ENCODE data around the gene NKD1.

Gene NKD1

GRCh38 chr16:50571786-50572185 is 23.6 kb downstream of the NKD1 start:
- POLR2A ChIA-PET: no interaction called here
- DNase-seq (ENCODE audit: low read depth, low spot score): no peak

GRCh38 chr16:50572700-50573099 is 24.5 kb downstream of the NKD1 start:
- ChIA-PET POLR2A (no interaction called here), CTCF (no interaction called here)
- TF ChIP-seq, protein P1, sequence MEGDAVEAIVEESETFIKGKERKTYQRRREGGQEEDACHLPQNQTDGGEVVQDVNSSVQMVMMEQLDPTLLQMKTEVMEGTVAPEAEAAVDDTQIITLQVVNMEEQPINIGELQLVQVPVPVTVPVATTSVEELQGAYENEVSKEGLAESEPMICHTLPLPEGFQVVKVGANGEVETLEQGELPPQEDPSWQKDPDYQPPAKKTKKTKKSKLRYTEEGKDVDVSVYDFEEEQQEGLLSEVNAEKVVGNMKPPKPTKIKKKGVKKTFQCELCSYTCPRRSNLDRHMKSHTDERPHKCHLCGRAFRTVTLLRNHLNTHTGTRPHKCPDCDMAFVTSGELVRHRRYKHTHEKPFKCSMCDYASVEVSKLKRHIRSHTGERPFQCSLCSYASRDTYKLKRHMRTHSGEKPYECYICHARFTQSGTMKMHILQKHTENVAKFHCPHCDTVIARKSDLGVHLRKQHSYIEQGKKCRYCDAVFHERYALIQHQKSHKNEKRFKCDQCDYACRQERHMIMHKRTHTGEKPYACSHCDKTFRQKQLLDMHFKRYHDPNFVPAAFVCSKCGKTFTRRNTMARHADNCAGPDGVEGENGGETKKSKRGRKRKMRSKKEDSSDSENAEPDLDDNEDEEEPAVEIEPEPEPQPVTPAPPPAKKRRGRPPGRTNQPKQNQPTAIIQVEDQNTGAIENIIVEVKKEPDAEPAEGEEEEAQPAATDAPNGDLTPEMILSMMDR (IDR thresholded peaks at IDR 0.05; ENCODE audit: insufficient read depth, low read length, missing control alignments): no peak
- no peak overlapping the region for H3K4me3 ChIP-seq (ENCODE audit: low read depth, low read length)
- no peak for DNase-seq (ENCODE audit: low read depth, low spot score)

More at GRCh38 chr16:50571786-50572185, 23.6 kb downstream of the NKD1 start:
- TF ChIP-seq, protein P1 (IDR thresholded peaks at IDR 0.05; ENCODE audit: insufficient read depth, low read length, missing control alignments): no peak
- CTCF ChIA-PET: no interaction called here
- H3K4me3 ChIP-seq (ENCODE audit: low read depth, low read length): no peak overlapping the region

DNA sequence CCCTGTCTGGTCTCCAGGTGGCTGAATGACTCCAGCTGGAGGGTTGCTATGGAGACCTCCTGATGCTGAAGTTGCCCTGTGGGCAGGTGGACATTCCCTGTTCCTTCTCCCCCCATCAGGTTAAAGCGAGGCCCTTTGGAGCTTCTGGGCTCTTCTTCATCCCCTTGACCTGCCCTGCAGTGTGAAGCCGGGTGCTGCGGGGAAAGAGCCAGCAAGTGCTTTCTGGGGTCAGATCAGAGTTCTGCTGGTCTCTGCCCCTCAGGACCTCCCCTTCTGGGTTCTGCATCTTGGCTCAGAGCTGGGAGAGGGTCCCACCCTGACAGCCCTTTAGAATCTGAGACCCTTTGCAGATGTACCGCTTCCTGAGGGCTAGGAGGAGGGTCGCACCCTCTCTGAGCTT is 25.1 kb downstream of the NKD1 start:
- ChIA-PET POLR2A (no interaction called here), CTCF (no interaction called here)
- TF ChIP-seq, protein P1 (IDR thresholded peaks at IDR 0.05; ENCODE audit: insufficient read depth, low read length, missing control alignments): no peak
- DNase-seq (ENCODE audit: low read depth, low spot score): no peak
- H3K4me3 ChIP-seq (ENCODE audit: low read depth, low read length): no peak overlapping the region

DNA sequence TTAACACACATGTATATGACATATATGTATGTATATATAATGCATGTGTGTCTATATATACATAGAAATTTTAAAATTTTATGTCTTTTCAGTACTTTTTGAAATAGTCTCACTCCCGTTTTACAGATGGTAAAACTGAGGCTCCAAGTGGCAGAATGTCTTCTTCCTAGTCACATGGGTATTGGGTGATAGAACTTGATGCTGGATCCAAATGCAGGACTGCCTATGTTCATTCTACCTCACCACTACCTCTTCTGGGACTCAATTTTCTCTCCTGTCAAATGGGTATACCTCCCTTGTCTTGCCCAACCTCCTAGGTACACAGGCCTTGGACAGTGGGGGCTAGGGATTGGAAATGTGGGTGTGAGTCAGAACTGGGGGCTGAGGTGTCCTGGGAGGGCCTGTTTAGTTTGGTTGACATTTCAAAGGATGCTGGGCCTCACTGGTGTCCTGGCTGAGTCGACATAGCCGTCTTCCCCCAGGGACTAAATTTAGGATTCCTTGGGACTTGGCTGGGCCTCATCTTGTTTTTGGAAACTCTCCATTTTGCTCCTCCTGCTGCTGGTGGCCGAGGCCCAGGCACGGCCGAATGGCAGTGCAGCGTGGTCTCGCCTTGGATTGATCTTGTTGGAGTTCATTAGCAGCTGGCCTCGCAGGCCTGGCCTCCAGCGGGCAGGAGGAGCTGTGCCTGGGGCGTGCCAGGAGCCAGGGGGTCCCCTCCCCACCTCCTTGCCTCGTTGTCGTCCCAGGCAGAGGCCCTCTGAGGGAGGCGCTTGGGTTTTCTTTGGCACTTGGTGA is 25.9 kb downstream of the NKD1 start:
- H3K4me3 ChIP-seq (ENCODE audit: low read depth, low read length): no peak overlapping the region
- DNase-seq (ENCODE audit: low read depth, low spot score): no peak
- POLR2A ChIA-PET: no interaction called here
- CTCF ChIA-PET: no interaction called here
- TF ChIP-seq, protein P1 (IDR thresholded peaks at IDR 0.05; ENCODE audit: insufficient read depth, low read length, missing control alignments): no peak

GRCh38 chr16:50574745-50575136 is 26.5 kb downstream of the NKD1 start:
- ChIA-PET CTCF (interaction anchor here (0.9 kb wide), 1 partner anchor 231 kb away, joined by 3 read pairs; no protein-coding TSS in a partner anchor), POLR2A (no interaction called here)
- TF ChIP-seq, protein P1 (IDR thresholded peaks at IDR 0.05; ENCODE audit: insufficient read depth, low read length, missing control alignments): no peak
- no peak for DNase-seq (ENCODE audit: low read depth, low spot score)
- H3K4me3 ChIP-seq (ENCODE audit: low read depth, low read length): no peak overlapping the region

DNA sequence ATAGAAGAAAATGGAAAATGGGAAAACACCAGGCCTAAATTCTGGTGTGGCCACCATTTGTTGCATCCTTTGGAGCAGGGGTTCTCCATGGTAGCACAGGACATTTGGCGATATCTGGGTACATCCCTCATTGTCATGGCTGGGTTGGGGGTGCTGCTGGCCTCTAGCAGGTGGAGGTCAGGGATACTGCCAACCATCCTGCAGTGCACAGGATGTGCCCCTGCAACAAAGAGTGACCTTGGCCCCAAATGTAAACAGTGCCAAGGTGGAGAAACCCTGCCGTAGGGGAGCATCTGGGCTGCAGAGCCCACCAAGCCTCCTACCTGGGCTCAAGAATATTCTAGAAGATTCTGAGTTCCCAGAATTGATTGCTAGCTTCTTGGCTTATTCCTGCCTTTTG is 27.5 kb downstream of the NKD1 start:
- POLR2A ChIA-PET: no interaction called here

More for the DNA sequence above, 27.5 kb downstream of the NKD1 start:
- TF ChIP-seq, protein P1 (IDR thresholded peaks at IDR 0.05; ENCODE audit: insufficient read depth, low read length, missing control alignments): no peak
- CTCF ChIA-PET: no interaction called here
- no peak for DNase-seq (ENCODE audit: low read depth, low spot score)
- no peak overlapping the region for H3K4me3 ChIP-seq (ENCODE audit: low read depth, low read length)
